HCT116 (cell line): Measurements from ENCODE around the gene WAPL.

Experiments used
- EZH2 ChIP-seq: fragments of 200-600 bp; sonication (generic); IDR thresholded peaks from 2 replicates; pipeline ENCODE4 v1.6.1; 2017; ENCODE audit warnings: antibody characterized with exemption, mixed run types
- JUND ChIP-seq: IDR thresholded peaks from 2 replicates; pipeline ENCODE4 v1.6.1; 2012
- POLR2A ChIP-seq: IDR thresholded peaks from 2 replicates; pipeline ENCODE4 v1.7.0; 2011; ENCODE audit warnings: borderline replicate concordance; ENCODE audit not compliant: insufficient read depth, insufficient read length; ENCODE audit errors: extremely low read depth
- POLR2AphosphoS5 ChIP-seq: IDR thresholded peaks from 2 replicates; pipeline ENCODE4 v1.6.1; 2011; ENCODE audit warnings: mild to moderate bottlenecking, low read depth, low read length, moderate library complexity
- TF ChIP-seq, protein P1 (sequence below), 3 experiments: fragments of 200-600 bp in 1 of 3; sonication (generic) in 1 of 3; IDR thresholded peaks in 2 of 3; conservative IDR thresholded peaks in 1 of 3; 2 replicates each; pipeline ENCODE4 v1.5.1; 2012 to 2017; ENCODE audit warnings: low read depth in 2 of 3, low read length in 2 of 3, antibody characterized with exemption in 1 of 3, borderline replicate concordance in 1 of 3, control low read depth in 1 of 3, mild to moderate bottlenecking in 1 of 3, mixed read lengths in 1 of 3, mixed run types in 1 of 3, moderate library complexity in 1 of 3; ENCODE audit not compliant: insufficient read depth in 1 of 3
- TF ChIP-seq, protein P2 (sequence below): IDR thresholded peaks from 2 replicates; pipeline ENCODE4 v1.6.1; 2012

DNA sequence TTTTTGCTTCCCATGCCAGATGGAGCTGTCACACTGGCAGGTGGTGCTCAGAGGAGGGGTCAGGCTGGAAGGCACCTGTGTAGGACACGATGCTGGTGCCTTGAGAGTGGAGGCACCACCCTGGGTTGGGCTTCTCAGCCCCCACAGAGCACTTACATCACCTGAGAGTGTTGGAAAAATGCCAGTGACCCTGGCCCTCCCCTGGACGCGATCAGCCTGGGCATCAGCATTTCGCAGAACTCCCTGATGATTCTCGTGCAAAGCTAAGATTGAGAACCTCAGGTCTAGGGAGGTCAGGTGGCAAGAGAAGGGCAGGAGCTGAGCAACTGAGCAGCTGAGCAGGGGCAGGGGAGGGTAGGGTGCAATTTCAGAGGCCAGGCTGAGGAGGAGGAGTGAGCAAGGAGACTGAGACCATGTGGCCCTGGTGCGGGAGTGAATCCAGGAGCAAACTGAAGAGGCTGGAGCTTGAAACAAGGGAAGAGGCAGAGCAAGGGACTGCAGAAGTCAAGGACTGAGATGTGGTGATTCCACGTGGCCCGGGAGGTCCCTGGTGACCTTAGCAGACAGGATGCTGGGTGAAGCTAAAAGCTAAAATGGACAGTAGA lies 130.3 kb downstream of the WAPL start:
- TF ChIP-seq, protein P1, sequence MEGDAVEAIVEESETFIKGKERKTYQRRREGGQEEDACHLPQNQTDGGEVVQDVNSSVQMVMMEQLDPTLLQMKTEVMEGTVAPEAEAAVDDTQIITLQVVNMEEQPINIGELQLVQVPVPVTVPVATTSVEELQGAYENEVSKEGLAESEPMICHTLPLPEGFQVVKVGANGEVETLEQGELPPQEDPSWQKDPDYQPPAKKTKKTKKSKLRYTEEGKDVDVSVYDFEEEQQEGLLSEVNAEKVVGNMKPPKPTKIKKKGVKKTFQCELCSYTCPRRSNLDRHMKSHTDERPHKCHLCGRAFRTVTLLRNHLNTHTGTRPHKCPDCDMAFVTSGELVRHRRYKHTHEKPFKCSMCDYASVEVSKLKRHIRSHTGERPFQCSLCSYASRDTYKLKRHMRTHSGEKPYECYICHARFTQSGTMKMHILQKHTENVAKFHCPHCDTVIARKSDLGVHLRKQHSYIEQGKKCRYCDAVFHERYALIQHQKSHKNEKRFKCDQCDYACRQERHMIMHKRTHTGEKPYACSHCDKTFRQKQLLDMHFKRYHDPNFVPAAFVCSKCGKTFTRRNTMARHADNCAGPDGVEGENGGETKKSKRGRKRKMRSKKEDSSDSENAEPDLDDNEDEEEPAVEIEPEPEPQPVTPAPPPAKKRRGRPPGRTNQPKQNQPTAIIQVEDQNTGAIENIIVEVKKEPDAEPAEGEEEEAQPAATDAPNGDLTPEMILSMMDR (IDR thresholded peaks at IDR 0.05 in 2 of 3, conservative IDR thresholded peaks at IDR 0.05 in 1 of 3; ENCODE audit: borderline replicate concordance in 1 of 3, insufficient read depth in 1 of 3, low read depth in 2 of 3, low read length in 2 of 3): no peak
- no peak for TF ChIP-seq EZH2
- no peak for TF ChIP-seq POLR2A
- no peak for TF ChIP-seq JUND
- TF ChIP-seq POLR2AphosphoS5: no peak
- TF ChIP-seq, protein P2, sequence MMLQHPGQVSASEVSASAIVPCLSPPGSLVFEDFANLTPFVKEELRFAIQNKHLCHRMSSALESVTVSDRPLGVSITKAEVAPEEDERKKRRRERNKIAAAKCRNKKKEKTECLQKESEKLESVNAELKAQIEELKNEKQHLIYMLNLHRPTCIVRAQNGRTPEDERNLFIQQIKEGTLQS: no peak
